GM04503 (cell line): Measurements from ENCODE around the gene KCNA1.

Experiments used
- DNase-seq: peaks from one replicate; pipeline ENCODE4 v3.0.0-alpha.2; 2012; ENCODE audit warnings: low read depth

The KCNA1 gene

DNA sequence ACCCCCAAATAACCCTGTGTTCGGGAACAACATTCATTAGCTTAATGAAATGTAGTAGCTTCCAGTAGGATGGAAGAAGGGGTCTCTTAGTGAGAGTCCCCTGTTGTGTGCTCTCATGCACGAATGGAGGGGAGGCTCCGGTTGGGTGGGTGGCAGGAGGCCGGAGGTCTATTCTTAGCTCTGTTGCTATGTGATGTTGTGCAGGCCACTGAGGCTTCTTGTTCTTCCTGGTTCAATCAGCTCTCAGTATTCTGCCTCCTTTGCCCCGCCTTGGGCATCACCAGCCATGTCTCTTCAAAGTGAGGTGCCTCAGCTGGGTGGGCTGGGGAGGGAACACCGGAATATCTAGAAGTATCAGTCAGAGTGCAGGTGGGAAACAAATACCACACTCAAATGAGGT lies 50.8 kb downstream of the KCNA1 start:
- DNase-seq = no peak

DNA sequence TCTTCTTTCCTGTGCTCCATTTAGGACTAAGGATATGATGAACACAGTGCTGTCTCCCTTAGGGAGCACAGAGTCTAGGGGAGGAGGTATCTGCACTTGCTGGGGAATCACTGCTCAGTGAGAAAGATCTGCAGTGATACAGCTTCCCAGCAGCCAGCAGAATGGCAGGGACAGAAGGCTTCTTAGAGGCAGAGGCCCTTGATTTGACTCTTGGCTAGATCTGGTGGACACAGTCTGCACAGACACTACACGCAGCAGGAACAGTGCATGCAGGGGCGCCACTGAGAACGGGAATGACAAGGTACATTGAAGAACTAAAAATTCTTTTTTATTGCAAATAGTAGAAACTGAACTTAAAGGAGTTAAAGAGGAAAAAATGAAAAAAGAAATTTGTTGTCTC lies 51.6 kb downstream of the KCNA1 start:
- DNase-seq = no peak

DNA sequence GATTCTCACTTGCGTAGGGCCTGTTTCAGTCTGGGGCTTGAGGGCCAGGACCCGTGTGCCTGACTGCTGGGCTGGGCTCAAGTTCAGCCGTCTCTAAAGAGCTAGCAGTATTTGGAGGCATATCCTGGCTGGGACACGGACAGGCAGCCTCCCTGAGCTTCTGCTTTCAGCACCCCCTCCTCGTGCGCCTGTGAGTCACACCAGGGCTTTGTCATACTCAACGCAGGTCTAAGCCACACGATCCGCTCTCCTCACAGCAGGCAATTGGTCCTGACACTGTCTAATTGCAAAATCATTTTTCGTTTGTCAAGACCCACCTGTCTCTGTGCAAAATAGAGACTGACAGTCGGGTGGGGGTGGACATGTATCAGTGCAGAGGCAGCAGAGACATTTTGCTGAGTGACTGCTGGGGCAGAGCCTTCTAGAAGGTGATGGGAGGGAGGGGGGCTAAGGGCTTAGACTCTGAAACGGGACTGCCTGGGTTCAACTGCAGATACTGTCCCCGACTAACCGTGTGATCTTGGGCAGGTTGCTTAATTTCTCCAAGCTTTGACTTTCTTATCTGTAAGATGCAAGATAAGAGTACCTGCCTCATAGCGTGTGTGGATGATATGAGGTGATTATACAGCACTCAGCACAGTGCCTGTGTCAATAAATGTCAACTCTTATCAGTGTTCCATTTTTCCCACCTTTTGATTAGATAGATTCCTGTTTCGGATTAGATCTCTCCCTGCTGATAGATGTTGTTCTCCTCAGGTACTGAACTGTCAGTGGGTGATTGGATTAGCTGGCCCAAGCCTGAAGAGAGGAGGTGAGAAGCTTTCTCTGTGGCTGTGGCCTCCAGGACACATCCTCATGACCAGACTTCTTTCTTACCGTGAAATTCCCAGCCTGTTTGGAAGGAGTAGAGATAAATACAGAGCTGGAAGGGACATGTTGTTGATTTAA lies 53.1 kb downstream of the KCNA1 start:
- no peak for DNase-seq
